Peyer's patch (tissue), 4 donors: Measurements from ENCODE around the gene TRAF3. TPM values are rescaled to one million over a fixed set of nuclear protein-coding genes. Genes with fewer than 3 reads are reported as not detected.
"Not testable (repeated sequence)": the region's sequence is repeated elsewhere in the genome, so short reads cannot be mapped to it uniquely, and the experiment has no call there.

Source experiments
- DNase-seq, 3 donors: peaks; one replicate each; pipeline ENCODE4 v3.0.0-alpha.2; 2017 to 2019
- H3K27ac ChIP-seq, 4 donors: fragments of 200-600 bp; sonication (generic); one replicate each; pipeline ENCODE4 v1.5.1; 2016 to 2019
- H3K27me3 ChIP-seq, 2 donors: fragments of 200-600 bp; sonication (generic); one replicate each; pipeline ENCODE4 v1.5.1; 2019
- H3K36me3 ChIP-seq, 3 donors: fragments of 200-600 bp; sonication (generic); one replicate each; pipeline ENCODE4 v1.5.1; 2016 to 2019
- H3K4me1 ChIP-seq, 4 donors: fragments of 200-600 bp; sonication (generic); one replicate each; pipeline ENCODE4 v1.5.1; 2016 to 2019
- H3K4me3 ChIP-seq, 4 donors: fragments of 200-600 bp; sonication (generic); 1 replicate in 3 of 4; 2 replicates in 1 of 4; pipeline ENCODE4 v1.5.1; 2016 to 2019; ENCODE audit warnings: mild to moderate bottlenecking in 1 of 4
- H3K9me3 ChIP-seq, 4 donors: fragments of 200-600 bp; sonication (generic); one replicate each; pipeline ENCODE4 v1.5.1; 2016 to 2019; ENCODE audit warnings: mild to moderate bottlenecking in 1 of 4
- CTCF ChIP-seq, 6 experiments: fragments of 450-650 bp in 4 of 6; fragments of 200-600 bp in 2 of 6; sonication (generic) in 1 of 6; IDR thresholded peaks; one replicate each; pipeline ENCODE4 v1.5.1; 2017 to 2019; ENCODE audit warnings: antibody characterized with exemption in 6 of 6, mild to moderate bottlenecking in 3 of 6, moderate library complexity in 1 of 6
- POLR2A ChIP-seq, 2 donors: fragments of 450-650 bp; IDR thresholded peaks; one replicate each; pipeline ENCODE4 v1.5.1; 2017; ENCODE audit warnings: antibody characterized with exemption in 2 of 2, mild to moderate bottlenecking in 2 of 2, moderate library complexity in 2 of 2
- total RNA-seq, 4 donors: library from RNA; depleted of rRNA; stranded (reverse); fragments of >200 nt; gene quantifications; one replicate each; pipeline ENCODE4 v1.1.0, GENCODE V29; 2016

Gene TRAF3
- total RNA-seq, 4 donors from 2014 or later: 31.7 to 47.8 (median 41.8) TPM

- TF ChIP-seq CTCF (IDR thresholded peaks at IDR 0.05): no peak
- TF ChIP-seq POLR2A (IDR thresholded peaks at IDR 0.05): peak; percentile 37 to 48
- Histone ChIP-seq H3K27ac (peak overlapping the region in 3 of 4 donors; percentile 62 to 94 (median 93)), H3K27me3 (peaks cover 0 to 15% of the 10 kb centered on the region in 2 donors), H3K4me1 (peaks cover 0 to 35% (median 21%) of the 10 kb centered on the region in 4 donors), H3K36me3 (no peaks in the 10 kb centered on the region), H3K4me3 (peak overlapping the region in 3 of 4 donors; percentile 45 to 70 (median 68)), H3K9me3 (no peaks in the 10 kb centered on the region)
- DNase-seq: peak in 1 of 3 donors; percentile 66
These were observed 146.8 kb downstream of the TRAF3 start for GRCh38 chr14:102923925-102924486.

GRCh38 chr14:102924632-102925588, 147.7 kb downstream of the TRAF3 start:
- H3K4me1 ChIP-seq: peaks cover 0 to 44% (median 30%) of the 10 kb centered on the region in 4 donors
- H3K27me3 ChIP-seq: peaks cover 0 to 24% of the 10 kb centered on the region in 2 donors
- no peak for DNase-seq
- H3K36me3 ChIP-seq: no peaks in the 10 kb centered on the region
- TF ChIP-seq CTCF (IDR thresholded peaks at IDR 0.05): no peak
- H3K27ac ChIP-seq: peak overlapping the region in 1 of 4 donors; percentile 93
- peak overlapping the region in 2 of 4 donors; percentile 68 to 70 for H3K4me3 ChIP-seq
- no peaks in the 10 kb centered on the region for H3K9me3 ChIP-seq

GRCh38 chr14:102925646-102926045, 148.4 kb downstream of the TRAF3 start:
- peaks cover 0 to 32% of the 10 kb centered on the region in 2 donors for H3K27me3 ChIP-seq

GRCh38 chr14:102926104-102926503, 148.9 kb downstream of the TRAF3 start:
- Histone ChIP-seq H3K36me3 (no peaks in the 10 kb centered on the region), H3K27ac (peak overlapping the region in 1 of 4 donors; percentile 97), H3K9me3 (no peaks in the 10 kb centered on the region), H3K27me3 (peaks cover 0 to 32% of the 10 kb centered on the region in 2 donors), H3K4me3 (no peak overlapping the region), H3K4me1 (peaks cover 0 to 55% (median 39%) of the 10 kb centered on the region in 4 donors)
- TF ChIP-seq CTCF (IDR thresholded peaks at IDR 0.05) (no peak), POLR2A (IDR thresholded peaks at IDR 0.05) (no peak)
- DNase-seq: no peak

More at GRCh38 chr14:102925646-102926045, 148.4 kb downstream of the TRAF3 start:
- TF ChIP-seq POLR2A (IDR thresholded peaks at IDR 0.05) (no peak), CTCF (IDR thresholded peaks at IDR 0.05) (no peak)
- DNase-seq: no peak
- Histone ChIP-seq H3K4me1 (peaks cover 0 to 51% (median 37%) of the 10 kb centered on the region in 4 donors), H3K9me3 (no peaks in the 10 kb centered on the region), H3K4me3 (no peak overlapping the region), H3K36me3 (no peaks in the 10 kb centered on the region), H3K27ac (peak overlapping the region in 1 of 4 donors; percentile 21)

GRCh38 chr14:102926840-102927239, 149.6 kb downstream of the TRAF3 start:
- peak overlapping the region in 1 of 4 donors; percentile 8 for H3K4me3 ChIP-seq
- not testable (repeated sequence) for H3K9me3 ChIP-seq, H3K36me3 ChIP-seq, DNase-seq
- peaks cover 0 to 56% (median 39%) of the 10 kb centered on the region in 4 donors for H3K4me1 ChIP-seq
- peak overlapping the region in 3 of 4 donors; percentile 86 to 97 (median 97) for H3K27ac ChIP-seq
- H3K27me3 ChIP-seq: peaks cover 0 to 32% of the 10 kb centered on the region in 2 donors
